Loucy (cell line): ENCODE measurements around the gene TMEM87A.

Experiments used
- EZH2phosphoT487 ChIP-seq: fragments of 200-600 bp; IDR thresholded peaks from 2 replicates; pipeline ENCODE4 v1.6.1; 2018; ENCODE audit warnings: antibody characterized with exemption, mild to moderate bottlenecking, moderate library complexity, borderline replicate concordance
- TF ChIP-seq, protein P1 (sequence below): fragments of 200-600 bp; sonication (generic); conservative IDR thresholded peaks from 2 replicates; pipeline ENCODE4 v1.5.1; 2014; ENCODE audit warnings: mild to moderate bottlenecking, antibody characterized with exemption, low read length

- TF ChIP-seq, protein P1, sequence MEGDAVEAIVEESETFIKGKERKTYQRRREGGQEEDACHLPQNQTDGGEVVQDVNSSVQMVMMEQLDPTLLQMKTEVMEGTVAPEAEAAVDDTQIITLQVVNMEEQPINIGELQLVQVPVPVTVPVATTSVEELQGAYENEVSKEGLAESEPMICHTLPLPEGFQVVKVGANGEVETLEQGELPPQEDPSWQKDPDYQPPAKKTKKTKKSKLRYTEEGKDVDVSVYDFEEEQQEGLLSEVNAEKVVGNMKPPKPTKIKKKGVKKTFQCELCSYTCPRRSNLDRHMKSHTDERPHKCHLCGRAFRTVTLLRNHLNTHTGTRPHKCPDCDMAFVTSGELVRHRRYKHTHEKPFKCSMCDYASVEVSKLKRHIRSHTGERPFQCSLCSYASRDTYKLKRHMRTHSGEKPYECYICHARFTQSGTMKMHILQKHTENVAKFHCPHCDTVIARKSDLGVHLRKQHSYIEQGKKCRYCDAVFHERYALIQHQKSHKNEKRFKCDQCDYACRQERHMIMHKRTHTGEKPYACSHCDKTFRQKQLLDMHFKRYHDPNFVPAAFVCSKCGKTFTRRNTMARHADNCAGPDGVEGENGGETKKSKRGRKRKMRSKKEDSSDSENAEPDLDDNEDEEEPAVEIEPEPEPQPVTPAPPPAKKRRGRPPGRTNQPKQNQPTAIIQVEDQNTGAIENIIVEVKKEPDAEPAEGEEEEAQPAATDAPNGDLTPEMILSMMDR = no peak
- no peak for TF ChIP-seq EZH2phosphoT487
These were observed 46.6 kb downstream of the TMEM87A start for GRCh38 chr15:42226648-42227047.
